Measurements from ENCODE around the gene UBL4B. TPM values are rescaled to one million over a fixed set of nuclear protein-coding genes. Genes with fewer than 3 reads are reported as not detected.

The UBL4B gene
- total RNA-seq, 2 donors from 2014 or later: 8.4 TPM; not detected in 1

DNA sequence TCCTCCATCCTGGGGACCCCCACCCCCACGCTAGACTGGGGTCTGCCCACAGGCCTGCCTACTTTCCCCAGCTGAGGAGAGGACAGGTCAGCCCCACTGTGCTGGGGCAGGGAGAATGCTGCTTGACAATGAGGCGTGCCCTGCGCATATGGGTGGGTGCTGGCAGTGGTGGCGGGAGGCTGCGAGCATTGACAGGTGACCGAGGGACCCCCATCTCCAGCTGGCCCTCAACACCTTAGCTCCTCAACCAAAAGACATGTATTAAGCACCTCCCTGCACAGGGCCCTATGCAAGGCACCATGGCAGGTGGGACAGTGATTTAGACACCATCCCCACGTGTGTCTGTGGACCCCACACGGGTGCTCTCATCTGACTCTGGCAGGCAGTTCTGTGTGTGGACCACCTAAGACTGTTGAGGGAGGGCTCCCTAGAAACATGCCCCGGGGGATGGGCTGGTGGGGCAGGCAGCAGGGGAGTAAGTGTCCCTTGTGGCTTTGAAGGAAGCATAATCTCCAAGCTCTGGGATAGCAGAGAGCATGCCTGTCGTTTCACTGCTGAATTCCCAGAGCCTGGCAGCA is 23.4 kb upstream of the UBL4B start:
- 82% methylated on average over 10 of the region's 10 CpGs for WGBS
- intact Hi-C loops (cut with DNase I): no loop called here

DNA sequence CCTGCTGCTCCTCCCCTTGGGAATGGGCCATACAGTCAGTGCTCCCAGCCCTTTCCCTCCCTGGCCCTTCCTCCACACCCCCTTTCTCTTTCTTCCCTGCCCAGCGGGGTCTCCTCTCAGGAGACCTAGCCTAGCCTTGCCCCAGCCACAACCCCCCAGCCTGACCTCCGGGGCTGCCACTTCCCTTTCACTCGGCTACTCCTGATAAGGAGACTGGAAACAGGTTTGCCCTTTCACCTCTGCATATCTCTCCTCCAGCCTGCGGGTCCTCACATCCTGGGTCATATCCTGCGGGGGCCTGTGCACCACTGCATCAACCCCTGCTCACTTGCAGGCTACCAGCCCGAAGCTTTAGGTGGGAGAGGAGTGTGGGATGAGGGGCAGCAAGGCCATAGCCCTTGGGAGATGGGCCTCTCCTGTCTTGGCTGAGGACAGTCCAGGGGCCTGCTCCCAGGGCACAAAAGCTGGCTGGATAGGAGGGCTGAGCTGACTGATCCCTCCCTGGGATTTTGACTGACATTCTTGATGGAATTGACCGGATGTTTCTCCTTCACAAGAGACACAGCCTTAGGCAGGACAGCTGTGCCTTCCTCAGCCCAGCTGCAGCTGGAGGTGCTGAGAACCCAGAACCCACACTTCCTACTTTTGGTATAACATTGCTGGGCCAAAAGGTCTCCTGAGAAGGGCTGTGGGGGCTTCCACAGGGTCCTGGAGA is 22.5 kb upstream of the UBL4B start:
- H3K4me1 ChIP-seq (replicated peaks): no peaks in the 10 kb centered on the region
- no peak for TF ChIP-seq POLR2AphosphoS5 (IDR thresholded peaks at IDR 0.05)
- no peak for TF ChIP-seq CTCF (IDR thresholded peaks at IDR 0.05)
- no peak for TF ChIP-seq POLR2A (IDR thresholded peaks at IDR 0.05)
- 72% methylated on average over 7 of the region's 7 CpGs for WGBS
- no peaks in the 10 kb centered on the region for H3K36me3 ChIP-seq
- intact Hi-C loops (cut with DNase I): no loop called here
- no peak overlapping the region for H3K27ac ChIP-seq
- no peaks in the 10 kb centered on the region for H3K9me3 ChIP-seq
- no peaks in the 10 kb centered on the region for H3K27me3 ChIP-seq (replicated peaks; ENCODE audit: insufficient read depth)
- H3K4me3 ChIP-seq: no peak overlapping the region
- DNase-seq (ENCODE audit: low spot score): no peak

More for the DNA sequence above, 23.4 kb upstream of the UBL4B start:
- Histone ChIP-seq H3K27ac (no peak overlapping the region), H3K36me3 (no peaks in the 10 kb centered on the region), H3K27me3 (replicated peaks; ENCODE audit: insufficient read depth) (no peaks in the 10 kb centered on the region), H3K4me3 (no peak overlapping the region), H3K9me3 (no peaks in the 10 kb centered on the region), H3K4me1 (replicated peaks) (no peaks in the 10 kb centered on the region)
- DNase-seq (ENCODE audit: low spot score): no peak
- TF ChIP-seq CTCF (IDR thresholded peaks at IDR 0.05) (no peak), POLR2A (IDR thresholded peaks at IDR 0.05) (no peak), POLR2AphosphoS5 (IDR thresholded peaks at IDR 0.05) (no peak)

DNA sequence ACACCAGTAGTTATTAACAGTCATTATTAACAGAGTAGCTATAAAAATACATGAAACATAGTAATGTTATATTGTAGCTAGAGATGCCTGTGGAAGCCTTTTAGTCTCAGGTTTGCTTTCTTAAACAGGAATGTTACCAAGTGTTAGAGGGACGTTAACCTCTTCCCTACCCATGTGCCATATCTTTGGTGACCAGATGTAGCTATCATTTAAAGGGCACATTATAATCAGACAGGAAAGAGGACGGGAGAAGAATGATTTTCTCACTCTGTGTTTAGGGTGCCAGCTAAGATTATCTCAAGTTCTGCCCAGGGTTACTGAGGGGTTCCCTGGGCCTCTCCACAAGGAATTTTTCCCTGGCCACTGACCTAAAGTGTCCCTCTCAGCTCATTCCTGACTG is 20.9 kb upstream of the UBL4B start:
- H3K9me3 ChIP-seq: no peaks in the 10 kb centered on the region
- TF ChIP-seq CTCF (IDR thresholded peaks at IDR 0.05) (no peak), POLR2AphosphoS5 (IDR thresholded peaks at IDR 0.05) (no peak), POLR2A (IDR thresholded peaks at IDR 0.05) (no peak)

GRCh38 chr1:110091791-110092190 is 20.5 kb upstream of the UBL4B start:
- no peak for DNase-seq (ENCODE audit: low spot score)
- Histone ChIP-seq H3K4me1 (replicated peaks) (no peaks in the 10 kb centered on the region), H3K4me3 (no peak overlapping the region), H3K27ac (no peak overlapping the region), H3K27me3 (replicated peaks; ENCODE audit: insufficient read depth) (peaks cover 4% of the 10 kb centered on the region), H3K9me3 (no peaks in the 10 kb centered on the region), H3K36me3 (no peaks in the 10 kb centered on the region)
- 76% methylated on average over 3 of the region's 3 CpGs for WGBS
- intact Hi-C loops (cut with DNase I): no loop called here
- TF ChIP-seq POLR2AphosphoS5 (IDR thresholded peaks at IDR 0.05): no peak
- no peak for TF ChIP-seq CTCF (IDR thresholded peaks at IDR 0.05)
- TF ChIP-seq POLR2A (IDR thresholded peaks at IDR 0.05): no peak

More for the DNA sequence above, 20.9 kb upstream of the UBL4B start:
- Histone ChIP-seq H3K27me3 (replicated peaks; ENCODE audit: insufficient read depth) (peaks cover 4% of the 10 kb centered on the region), H3K27ac (no peak overlapping the region), H3K36me3 (no peaks in the 10 kb centered on the region), H3K4me1 (replicated peaks) (no peaks in the 10 kb centered on the region), H3K4me3 (no peak overlapping the region)
- DNase-seq (ENCODE audit: low spot score): no peak
- intact Hi-C loops (cut with DNase I): no loop called here
- 53% methylated on average over 2 of the region's 2 CpGs for WGBS

- Histone ChIP-seq H3K9me3 (no peaks in the 10 kb centered on the region), H3K4me1 (replicated peaks) (no peaks in the 10 kb centered on the region), H3K4me3 (no peak overlapping the region), H3K27ac (no peak overlapping the region), H3K36me3 (no peaks in the 10 kb centered on the region), H3K27me3 (replicated peaks; ENCODE audit: insufficient read depth) (peaks cover 4% of the 10 kb centered on the region)
- intact Hi-C loops (cut with DNase I): no loop called here
- DNase-seq (ENCODE audit: low spot score): no peak
- TF ChIP-seq CTCF (IDR thresholded peaks at IDR 0.05) (no peak), POLR2A (IDR thresholded peaks at IDR 0.05) (no peak), POLR2AphosphoS5 (IDR thresholded peaks at IDR 0.05) (no peak)
- 82% methylated on average over 2 of the region's 2 CpGs for WGBS
Observed at GRCh38 chr1:110092991-110093390, 19.3 kb upstream of the UBL4B start.

All from prostate gland (tissue), 2 donors.